Measurements from ENCODE around the gene NRAS.

GRCh38 chr1:114716304-114717170, at the start of gene NRAS:
- peak in 1 of 3 experiments; percentile 2 for TF ChIP-seq CTCF (IDR thresholded peaks at IDR 0.05)
- no peak for TF ChIP-seq POLR2A (IDR thresholded peaks at IDR 0.05)

All from testis (tissue), 2 donors.